Stimulated activated CD8-positive, alpha-beta memory T cell treated with anti-CD3 and anti-CD28 coated beads, Interleukin-12 subunit alpha, Interleukin-12 subunit beta, amount 100 ng/mL, for 4 hours (primary cell): ENCODE results near the gene PLEKHM2.

Source experiments
- DNase-seq: peaks from one replicate; pipeline ENCODE4 v3.0.0-alpha.2; 2020; ENCODE audit warnings: low read depth

PLEKHM2 gene

DNA sequence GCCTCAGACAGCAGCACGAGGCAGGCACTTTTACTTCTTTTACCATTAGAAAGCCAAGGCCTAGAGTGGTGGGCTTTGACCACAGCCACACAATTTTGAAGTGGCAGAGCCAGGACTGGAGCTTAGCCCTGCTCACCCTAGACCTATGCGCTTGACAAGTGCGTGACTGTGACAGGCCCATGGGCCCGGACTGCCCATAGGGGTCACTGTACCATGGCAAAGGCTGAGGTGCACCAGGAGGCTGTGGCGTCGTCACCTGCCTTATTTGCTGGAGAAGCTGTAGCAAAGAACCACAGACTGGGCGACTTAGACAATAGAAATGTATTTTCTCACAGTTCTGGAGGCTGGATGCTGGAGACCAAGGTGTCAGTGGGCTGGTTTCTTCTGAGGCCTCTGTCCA, 55.6 kb downstream of the PLEKHM2 start:
- no peak for DNase-seq

DNA sequence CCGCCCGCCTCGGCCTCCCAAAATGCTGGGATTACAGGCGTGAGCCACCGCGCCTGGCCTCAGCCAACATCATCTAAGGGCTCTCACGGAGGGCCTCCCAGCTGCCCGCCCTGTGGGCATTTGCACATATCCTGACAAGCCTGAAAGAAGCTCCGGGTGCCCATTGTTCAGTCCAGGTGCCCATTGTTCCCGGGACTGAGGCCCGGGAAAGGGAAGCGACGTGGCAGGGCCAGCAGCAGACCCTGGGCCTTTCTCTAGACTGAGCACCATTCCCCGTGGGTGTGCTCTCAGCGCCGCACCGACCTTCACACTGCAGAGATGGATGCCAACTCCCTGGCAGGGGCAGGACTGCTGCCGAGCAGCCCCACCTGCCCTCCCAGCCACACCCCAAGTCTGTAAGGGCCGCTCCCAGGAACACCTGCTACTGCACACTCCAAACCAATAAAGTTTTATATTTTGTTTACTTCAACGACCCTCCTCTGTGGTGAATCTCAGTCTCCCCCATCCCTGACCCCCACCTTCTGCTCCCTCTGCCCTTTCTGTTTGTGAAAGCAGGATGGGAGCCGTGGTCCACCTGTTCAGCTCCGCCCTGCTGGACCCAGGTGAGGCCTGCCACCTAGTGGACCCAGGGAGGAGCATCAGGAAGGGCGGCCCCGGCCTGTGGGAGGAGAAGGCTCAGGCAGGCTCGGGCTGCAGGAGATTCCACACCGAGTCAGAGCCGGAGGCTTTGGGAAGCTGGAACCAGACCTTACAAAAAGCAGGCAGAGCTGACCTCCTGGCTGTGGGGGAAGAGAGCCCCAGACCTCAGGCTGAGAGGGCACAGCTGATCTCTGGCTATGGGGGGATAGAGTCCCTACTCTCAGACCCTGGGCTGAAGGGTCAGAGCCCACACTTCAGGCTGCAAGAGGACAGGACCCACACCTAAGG, 57.1 kb downstream of the PLEKHM2 start:
- peak; percentile 27 for DNase-seq

DNA sequence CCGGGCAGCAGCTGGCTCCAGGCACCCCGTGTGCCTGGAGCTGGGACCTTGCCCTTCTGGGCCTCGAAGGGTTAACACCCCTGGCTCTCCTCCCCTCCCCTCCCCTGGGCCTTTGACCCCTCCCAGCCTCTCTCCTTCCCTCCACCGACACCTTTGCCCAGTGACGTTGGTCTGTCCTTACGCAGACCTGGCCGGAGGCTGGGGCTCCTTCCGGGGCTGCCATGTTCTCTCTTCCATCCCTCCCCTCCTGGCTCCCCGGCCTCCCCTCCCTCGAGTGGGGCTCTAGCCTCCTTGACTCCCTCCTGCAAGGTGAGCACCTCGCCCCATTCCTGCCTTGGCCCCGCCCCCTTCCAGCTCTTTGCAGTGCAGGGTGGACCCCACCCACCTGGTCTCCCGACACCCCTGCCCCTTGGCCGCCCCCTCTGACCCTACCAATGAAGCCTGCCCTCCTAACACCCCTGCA, 58.2 kb downstream of the PLEKHM2 start, which contains the start of gene TMEM82:
Gene TMEM82, plus strand, starts transcription at position 161 of the 463 bp plus-strand sequence. Its CDS starts 61 bp downstream, at position 222.
- no peak for DNase-seq

DNA sequence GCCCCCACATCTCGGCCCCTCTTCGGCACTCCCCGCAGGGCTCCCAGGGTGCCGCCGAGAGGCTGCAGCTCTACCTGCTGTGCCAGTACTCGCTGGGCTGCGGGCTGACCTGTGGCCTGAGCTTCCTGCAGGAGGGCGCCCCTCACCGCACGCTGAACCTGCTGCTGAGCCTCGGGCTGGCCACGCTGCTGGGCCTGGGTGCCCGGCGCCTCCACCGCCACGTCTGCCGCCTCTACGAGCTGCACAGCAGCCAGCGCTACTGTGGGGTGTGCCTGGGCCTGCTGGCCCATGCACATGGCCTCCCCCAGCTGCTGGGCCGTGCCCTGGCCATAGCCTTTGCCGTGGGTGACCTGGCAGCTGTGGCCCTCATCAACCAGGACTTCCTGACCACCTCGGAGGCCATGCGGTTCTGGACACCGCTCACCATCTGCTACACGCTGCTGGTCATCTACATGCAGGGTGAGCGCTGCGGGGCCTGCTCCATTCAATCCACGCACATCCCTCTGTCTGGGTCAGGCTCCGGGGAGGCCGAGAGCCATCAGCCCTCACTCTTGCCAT, 60.1 kb downstream of the PLEKHM2 start:
- DNase-seq, result no peak

DNA sequence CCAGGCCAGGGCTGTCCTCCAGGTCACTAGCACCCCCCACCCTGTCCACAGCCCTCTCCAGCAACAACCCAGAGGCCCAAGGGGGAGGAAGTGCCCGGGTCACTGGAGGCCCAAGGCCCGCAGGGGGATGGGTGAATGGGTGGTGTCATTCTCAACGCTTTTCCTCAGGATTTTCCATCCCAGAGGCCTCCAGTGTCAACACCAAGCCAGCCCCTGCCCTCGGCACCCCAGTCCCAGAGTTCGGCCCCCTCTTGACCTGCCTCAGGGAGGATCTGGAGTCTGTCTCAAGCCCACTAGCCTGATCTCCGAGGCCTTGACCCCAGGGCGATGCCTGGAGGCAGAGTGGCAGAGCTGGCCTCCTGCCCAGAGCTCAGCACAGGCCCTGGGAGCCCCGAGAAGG, 63.3 kb downstream of the PLEKHM2 start:
- no peak for DNase-seq

DNA sequence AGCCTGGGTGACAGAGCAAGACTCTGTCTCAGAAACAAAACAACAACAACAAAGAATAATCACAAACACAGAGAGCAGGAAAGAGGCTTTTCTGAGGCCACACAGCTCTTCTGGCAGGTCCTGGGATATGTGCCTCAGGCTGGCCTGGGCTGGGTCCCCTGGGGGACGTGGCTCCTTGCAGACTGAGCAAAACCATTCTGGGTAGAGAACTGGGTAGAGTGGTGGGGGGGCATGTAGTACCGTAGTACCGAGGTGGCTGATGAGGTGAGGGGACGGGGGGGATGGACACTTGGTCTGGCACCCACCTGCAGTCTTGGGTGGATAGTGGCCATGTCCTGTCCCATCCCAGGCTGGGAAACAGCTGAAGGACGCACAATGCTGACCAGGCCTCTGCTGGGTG, 64.1 kb downstream of the PLEKHM2 start:
- no peak for DNase-seq

DNA sequence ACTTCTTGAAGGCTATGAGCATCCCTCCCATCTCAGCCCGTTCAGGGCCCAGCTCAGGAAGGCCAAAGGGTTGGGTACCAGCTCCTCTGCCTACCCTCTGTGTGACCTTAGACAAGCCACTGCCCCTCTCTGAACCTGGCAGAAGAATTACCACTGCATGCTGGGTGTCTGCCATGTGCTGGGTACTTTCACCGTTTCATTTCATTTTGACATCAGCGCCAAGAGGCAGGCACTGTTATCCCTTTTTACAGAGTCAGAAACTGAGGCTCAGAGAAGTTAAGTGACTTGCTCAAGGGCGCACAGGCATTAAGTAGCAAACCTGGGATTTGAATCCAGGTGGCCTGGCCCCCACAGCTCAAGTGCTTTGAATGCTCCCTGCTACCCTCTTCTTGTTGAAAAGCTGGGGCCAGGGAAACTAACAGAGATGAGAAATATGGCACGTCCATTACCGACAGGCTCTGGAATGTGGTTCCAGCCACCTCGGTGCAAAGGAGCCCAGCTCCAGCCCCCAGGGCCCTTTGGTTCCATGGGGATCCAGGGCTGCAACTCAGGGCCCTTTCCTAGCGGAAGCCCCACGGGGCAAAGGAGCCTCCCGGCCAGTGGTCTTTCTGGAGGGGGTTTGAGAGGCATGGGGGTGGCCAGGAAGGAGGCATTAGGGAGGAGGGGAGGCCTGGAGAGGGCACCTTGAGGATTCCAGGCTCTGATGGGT, 64.7 kb downstream of the PLEKHM2 start:
- DNase-seq, result no peak

DNA sequence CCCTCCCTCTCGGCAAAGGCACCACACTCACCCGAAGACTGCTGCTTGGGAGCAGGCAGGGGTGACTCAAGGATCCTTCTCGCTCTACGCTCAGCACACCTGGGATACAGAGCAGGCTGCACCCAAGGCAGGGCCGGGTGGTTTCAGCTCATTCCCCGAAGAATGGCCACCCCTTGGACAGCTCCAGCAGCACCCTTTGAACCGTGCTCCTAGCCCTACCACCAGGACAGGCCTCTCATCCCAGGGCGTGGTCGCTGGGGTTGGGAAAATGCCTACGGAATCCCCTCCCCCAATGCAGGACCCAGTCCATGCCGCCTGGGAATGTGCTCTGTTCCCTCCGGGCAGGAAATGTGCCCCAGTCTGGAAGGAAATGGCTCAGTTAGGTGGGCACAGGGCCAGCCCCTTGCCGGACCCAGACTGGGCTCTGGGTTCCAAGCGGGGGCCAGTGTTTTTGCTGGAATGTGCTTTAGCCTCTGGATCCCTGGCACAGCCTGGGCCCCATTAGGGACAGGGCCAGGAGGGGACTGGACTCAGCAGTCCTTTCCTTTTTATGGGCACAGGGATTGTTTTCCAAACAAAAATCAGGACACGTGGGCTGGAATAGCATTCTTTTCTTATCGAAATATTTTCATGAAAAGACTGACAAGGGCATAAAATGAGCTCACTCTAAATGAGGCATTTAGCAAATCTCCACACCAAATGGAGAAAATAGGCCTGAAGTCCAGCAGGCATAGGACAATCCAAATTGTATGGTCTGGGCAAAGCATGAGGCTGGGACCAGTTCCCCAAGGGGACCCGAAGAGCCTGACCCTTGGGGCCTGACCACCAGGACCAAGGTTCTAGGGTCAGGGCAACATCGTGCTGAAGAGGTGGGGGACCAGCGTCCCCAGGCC, 65.5 kb downstream of the PLEKHM2 start:
- DNase-seq, result no peak

DNA sequence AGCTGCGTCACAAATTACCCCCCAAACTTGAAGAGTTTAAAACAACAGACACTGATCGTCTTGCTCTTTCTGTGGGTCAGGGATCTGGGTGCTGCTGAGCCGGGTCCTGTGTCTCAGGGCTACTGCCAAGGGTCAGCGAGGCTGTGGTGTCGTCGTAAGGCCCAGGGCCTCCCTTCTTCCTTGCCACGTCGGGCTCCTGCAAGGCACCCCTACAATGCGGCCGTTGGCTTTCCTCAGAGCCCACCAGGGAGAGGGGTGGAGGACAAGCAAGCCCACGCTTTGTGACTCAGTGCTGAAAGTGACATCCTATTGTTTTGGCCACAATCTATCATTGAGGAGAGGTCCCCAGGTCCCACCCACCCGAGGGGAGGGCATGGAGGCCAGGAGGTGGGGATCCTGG, 66.8 kb downstream of the PLEKHM2 start:
- no peak for DNase-seq

DNA sequence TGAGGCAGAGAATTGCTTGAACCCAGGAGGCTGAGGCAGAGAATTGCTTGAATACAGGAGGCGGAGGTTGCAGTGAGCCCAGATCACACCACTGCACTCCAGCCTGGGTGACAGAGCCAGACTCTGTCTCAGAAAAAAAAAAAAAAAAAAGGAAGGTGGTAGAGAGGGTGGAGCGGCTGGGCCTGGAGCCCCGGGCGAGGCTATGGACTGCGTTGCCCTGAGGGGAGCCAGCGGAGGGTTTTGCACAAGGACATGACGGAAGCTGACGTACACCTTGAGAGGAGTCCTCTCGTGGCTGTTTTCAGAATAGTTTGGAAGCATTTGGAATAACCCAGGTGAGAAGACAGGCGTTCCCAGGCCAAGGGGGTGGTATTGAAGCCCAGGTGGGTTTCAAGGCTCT, 67.6 kb downstream of the PLEKHM2 start:
- DNase-seq, result no peak

DNA sequence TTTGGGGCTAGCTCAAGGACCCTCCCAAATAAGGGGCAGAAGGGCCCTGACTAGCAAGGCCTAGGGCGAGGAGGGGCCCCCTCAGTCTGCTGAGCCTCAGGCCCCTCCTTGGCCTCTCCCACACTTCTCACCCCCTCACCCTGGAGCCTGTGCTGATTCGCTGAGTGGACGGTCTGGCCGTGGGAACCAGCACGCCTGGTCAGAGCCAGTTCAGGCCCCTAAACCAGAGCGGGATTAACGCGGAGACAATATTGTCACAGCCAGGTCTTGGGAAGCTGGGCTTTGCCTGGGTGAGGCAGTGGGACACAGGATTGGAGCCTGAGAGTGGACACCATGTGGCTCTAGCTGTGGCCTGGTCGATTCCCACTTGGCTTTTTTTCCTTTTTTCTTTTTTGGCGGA, 69.7 kb downstream of the PLEKHM2 start:
- DNase-seq, result no peak

DNA sequence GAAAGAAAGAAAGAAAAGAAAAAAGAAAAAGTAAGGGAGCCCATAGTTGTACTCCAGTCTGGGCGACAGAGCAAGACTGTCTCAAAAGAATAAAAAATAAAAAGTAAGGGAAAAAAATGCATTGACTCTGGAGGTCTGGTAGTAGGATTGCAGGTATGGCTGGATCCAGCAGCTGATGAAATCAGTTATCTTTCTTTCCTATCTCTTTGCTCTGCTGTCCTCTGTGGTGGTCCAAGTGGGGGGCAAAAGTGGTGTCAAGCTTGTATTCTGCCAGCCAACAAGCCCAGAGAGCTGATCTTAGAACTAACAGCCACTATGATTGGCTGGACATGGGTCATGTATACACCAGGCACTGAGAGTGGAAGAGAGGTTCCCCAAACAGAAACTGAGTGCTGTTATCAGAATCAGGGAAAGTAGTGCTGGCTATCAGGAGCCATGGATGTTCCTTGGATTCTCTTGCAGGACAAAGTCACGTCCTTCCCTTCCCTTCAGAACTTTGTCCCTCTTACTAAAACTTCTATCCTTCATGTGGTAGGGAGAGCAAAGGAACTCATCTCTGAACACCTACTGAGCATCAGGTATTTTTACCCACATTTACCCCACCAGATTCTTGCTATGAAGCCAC, 71.0 kb downstream of the PLEKHM2 start:
- no peak for DNase-seq

DNA sequence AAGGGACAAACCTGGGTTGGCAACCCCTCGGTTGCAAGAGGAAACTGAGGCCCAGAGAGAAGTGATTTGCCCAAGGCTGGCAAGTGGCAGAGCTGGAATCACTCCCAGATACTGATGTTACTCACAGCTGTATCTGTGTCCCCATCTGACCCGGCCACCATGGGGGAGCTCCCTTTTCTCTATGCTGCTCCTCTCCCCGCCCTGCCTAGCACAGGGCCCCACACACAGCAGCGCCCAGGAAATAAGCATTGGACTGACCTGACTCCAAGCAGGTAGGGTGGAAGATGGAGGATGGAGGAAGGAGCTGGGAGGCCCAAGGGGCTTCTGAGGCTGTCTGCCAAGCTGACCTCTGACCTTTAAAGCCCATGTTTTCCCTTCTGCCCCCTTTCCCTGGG, 71.5 kb downstream of the PLEKHM2 start:
- DNase-seq, result no peak

DNA sequence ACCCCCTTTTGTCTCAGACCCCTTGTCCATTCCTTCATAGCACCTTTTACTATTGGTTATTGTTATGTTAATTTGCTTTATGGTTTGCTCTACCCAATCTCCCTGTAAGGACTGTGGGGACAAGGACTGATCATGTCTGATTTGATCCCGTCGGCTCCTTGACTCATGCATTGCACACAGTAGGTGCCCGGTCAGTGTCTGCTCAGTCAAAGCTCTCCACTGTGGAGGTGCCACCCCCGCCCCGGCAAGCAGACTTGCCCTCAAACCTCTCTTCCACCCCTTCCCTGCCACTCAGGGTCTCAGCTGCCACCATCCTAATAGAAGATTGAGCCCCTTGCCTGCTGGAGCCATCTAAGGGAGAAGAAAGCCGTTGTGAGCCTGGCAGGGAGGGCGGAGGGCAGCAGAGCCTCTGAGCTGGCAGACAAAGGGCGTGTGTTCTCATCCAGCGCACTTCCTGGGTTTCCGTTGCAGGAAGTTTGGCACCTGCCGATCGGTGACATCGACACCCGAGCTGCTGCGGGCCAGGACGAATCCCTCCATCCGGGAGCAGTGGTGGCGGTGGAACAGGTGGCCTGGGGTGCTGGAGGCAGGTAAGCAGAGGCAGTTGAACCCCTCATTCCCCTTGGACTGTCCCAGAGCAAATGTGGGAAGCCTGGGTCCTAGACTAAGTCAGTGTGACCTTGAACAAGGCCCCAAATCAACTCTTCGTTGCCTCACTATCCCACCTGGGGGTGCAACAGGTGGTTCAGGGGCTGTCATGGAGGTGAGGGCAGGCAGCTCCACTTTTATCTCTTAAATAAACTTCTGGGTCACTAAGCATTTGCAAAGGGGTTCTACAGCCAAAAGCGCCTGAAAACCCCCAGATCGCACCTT, 72.3 kb downstream of the PLEKHM2 start:
- DNase-seq, result no peak

DNA sequence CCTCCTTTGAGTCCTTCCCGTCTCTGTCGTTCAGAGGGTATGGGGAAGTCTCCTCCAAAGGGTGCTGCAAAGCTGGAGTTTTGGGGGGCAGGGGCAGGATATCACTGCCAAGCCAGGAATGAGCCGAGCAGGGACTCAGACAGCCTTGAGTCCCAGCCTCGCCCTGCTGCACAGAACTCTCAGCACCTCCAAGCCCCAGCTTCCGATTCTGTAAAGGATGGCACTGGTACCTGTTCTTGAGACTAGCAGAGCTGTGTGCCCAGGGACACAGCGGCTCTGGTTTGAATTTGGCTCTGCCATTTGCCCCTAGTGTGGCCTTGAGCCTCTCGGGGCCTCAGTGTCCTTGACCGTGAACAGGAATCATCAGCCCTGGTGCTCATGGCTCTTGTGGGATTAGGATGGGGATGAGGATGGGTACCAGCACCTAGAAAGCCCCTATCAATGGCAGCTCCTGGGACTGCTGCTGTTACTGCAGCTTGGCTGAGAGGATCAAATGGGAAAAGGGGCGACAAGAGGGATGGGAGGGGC, 73.0 kb downstream of the PLEKHM2 start:
- DNase-seq, result no peak

DNA sequence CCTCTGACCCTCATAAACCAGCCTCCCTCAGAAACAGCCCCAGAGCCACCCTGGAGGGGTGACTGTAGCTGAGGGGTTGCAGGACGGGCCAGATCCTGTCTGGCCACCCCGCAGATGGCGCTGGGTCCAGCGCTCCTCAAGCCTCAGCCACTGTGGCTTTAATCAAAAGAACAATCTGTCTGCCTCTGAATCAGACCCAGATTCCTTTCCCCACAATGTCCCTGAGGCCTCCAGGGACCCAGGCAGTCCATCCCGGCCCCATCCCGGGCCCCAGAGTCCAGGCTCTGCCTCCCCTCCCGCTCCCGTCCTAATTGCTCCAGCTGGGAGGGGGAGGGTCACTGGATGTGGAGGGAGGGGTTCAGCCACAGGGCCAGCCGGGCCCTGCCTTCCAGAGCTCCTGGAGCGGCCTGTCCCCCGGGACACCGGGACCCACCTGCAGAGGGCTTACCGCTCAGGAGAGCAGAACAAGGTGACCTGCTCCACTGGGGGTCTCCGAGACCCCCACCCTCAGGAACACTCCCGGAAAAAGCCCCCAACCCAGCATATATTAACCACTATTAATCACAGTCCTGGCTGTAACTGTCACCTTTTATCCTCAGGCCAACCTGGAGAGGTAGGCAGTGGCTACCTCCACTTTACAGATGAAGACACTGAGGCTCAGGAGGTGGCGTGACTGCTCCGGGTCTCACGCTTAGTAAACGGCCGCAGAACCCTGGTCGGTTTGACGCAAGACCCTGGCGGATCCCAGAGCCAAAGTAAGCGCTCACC, 73.6 kb downstream of the PLEKHM2 start:
- DNase-seq, result no peak

DNA sequence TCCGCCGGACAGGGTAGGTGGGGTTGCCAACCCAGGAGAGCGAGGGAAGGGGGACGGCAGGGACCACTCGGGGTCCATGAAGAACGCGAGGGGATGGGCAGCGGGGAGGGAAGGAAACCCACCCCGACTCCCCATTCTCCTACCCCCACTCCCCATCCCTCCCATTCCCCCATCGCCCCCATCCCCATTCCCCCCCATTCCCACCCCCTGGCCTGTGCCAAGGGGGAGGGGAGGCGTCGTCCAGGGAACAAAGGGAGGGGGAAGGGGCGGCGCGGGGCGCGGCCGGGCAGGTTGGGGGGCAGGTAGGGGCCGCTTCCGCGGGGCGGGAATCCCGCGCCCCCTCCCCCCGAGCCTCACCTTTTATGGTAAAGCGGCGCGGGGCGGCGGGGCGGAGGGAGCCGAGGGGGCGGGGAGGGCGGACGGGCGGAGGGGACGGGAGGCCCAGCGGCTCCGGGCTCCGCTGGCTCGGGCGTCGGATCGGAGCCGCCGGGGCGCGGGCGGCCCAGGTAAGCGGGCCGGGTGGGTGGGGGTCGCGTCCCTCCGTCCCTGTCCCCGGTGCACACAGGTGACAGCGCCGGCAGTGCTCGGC, 74.3 kb downstream of the PLEKHM2 start, which contains the start of gene FBLIM1:
Gene FBLIM1, plus strand, starts transcription at position 453 of the 589 bp plus-strand sequence. CDS start 6,189 bp downstream, outside the sequence.
- DNase-seq, result no peak

DNA sequence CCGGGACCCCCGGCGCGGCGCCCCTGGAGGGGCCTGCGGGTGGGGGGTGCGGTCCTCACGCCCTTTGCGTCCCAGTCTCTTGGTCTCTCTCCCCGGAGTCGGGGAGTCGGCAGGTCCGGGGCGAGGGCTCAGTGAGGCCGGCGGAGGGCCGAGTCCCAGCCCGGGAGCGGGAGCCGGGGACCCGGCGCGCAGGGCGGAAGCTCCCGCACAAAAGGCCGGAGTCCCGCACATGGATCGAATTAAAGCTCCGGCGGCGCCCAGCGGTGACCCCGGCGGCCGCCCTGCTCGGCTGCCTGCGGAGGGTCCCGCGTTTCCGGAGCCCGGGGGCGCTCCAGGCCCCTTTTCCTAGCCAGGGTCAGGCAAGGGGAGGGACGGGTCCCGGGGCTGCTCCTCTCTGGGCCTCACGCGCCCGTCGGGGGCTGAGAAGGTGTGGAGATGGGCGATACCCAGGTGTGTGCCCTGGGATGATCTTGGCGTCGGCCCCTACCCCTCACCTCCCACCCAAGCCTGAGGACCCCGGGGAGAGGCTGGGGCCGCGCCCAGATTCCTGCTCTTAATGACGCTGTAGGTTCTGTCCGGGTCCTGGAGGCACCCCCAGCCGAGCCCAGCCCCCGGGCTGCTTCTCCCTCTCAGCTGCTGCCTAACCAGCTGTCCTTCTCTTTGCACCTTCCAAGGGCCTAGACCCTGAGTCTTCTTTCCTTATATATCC, 75.0 kb downstream of the PLEKHM2 start:
- DNase-seq, result no peak
